Prostate gland (tissue), 2 donors: Measurements from ENCODE around the gene SYNM. TPM values are rescaled to one million over a fixed set of nuclear protein-coding genes. Genes with fewer than 3 reads are reported as not detected.
"Not testable (repeated sequence)": the region's sequence is repeated elsewhere in the genome, so short reads cannot be mapped to it uniquely, and the experiment has no call there.

ENCODE experiments used
- DNase-seq: peaks from one replicate; pipeline ENCODE4 v3.0.0-alpha.2; 2019; ENCODE audit warnings: low spot score
- H3K27ac ChIP-seq, 2 donors: fragments of 200-600 bp; sonication (generic); 2 replicates each; pipeline ENCODE4 v1.5.1; 2017 to 2019
- H3K27me3 ChIP-seq: fragments of 200-600 bp; sonication (generic); replicated peaks from 2 replicates; pipeline ENCODE4 v1.5.1; 2019; ENCODE audit not compliant: insufficient read depth
- H3K36me3 ChIP-seq, 2 donors: fragments of 200-600 bp; sonication (generic); 1 replicate in 1 of 2; 2 replicates in 1 of 2; pipeline versions ENCODE4 v1.5.1 to v1.8.1; 2017 to 2019
- H3K4me1 ChIP-seq: fragments of 200-600 bp; sonication (generic); replicated peaks from 2 replicates; pipeline ENCODE4 v1.5.1; 2019
- H3K4me3 ChIP-seq, 2 donors: fragments of 200-600 bp; sonication (generic); 2 replicates each; pipeline ENCODE4 v1.5.1; 2017 to 2019
- H3K9me3 ChIP-seq: fragments of 200-600 bp; sonication (generic); 2 replicates; pipeline ENCODE4 v1.5.1; 2017
- POLR2A ChIP-seq: fragments of 450-650 bp; IDR thresholded peaks from one replicate; pipeline ENCODE4 v1.6.1; 2016; ENCODE audit warnings: antibody characterized with exemption, mild to moderate bottlenecking
- POLR2AphosphoS5 ChIP-seq: sonication (generic); formaldehyde crosslinking; IDR thresholded peaks from one replicate; pipeline ENCODE4 v1.6.1; 2017; ENCODE audit warnings: antibody characterized with exemption
- WGBS: methylation state at CpG from one replicate; pipeline ENCODE4 v1.1.5; 2018; 5-methylcytosine and 5-hydroxymethylcytosine counted together
- intact Hi-C: fragments of 100-400 bp; cut with DNase I; formaldehyde crosslinking; loops from one replicate; pipeline ENCODE4 v1.14.2; 2022
- total RNA-seq, 2 donors: library from RNA; depleted of rRNA; stranded (reverse); fragments of >200 nt; gene quantifications; one replicate each; pipeline ENCODE4 v1.1.0, GENCODE V29; 2016
- TF ChIP-seq, protein P1 (sequence below), 4 experiments: fragments of 200-600 bp in 2 of 4; fragments of 450-650 bp in 2 of 4; sonication (generic) in 2 of 4; IDR thresholded peaks; 1 replicate in 3 of 4; 2 replicates in 1 of 4; pipeline ENCODE4 v1.5.1; 2016 to 2019; ENCODE audit warnings: antibody characterized with exemption in 4 of 4, mild to moderate bottlenecking in 2 of 4, moderate library complexity in 2 of 4

Gene SYNM
- total RNA-seq, 2 donors from 2014 or later = 181 to 185 TPM

GRCh38 chr15:99070208-99070607 is 34.7 kb upstream of the SYNM start:
- Histone ChIP-seq H3K9me3 (no peaks in the 10 kb centered on the region), H3K36me3 (no peaks in the 10 kb centered on the region), H3K27me3 (no peaks in the 10 kb centered on the region), H3K4me1 (no peaks in the 10 kb centered on the region), H3K4me3 (no peak overlapping the region), H3K27ac (no peak overlapping the region)
- WGBS = 75% methylated on average over 5 of the region's 5 CpGs
- DNase-seq = no peak
- no peak for TF ChIP-seq POLR2A
- intact Hi-C loops = loop anchor here (10.0 kb wide), 1 partner anchor 625 kb away; no protein-coding TSS in a partner anchor

DNA sequence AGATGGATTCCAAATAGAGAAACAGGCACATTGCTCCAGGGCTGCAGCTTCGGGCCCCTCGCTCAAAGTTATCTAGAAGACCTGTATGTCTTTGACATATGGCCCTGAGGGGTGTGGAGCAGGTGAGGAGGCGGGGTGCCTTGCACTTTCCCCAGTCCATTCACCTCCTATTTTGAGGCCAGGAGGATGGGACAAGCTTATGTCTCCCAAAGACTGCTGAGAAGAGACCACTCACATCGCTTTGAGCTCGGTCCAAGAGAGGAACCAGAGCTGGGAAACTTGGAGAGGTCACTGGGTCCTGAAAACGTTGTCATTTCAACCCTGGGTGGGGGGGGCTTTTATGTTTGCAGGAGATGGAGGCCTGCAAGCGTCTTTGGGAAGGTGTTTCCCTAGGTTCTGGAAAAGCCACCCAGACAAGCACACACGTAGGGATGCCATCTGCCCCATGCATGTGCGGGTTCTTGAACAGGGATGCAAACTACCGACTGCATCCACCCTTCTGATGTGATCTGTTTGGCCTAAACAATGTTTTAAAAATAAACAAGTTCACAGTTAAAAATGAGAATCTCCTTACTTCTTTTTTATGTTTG is 33.7 kb upstream of the SYNM start:
- intact Hi-C loops = loop anchor here (10.0 kb wide), 1 partner anchor 626 kb away; no protein-coding TSS in a partner anchor
- no peak for DNase-seq
- H3K9me3 ChIP-seq = no peaks in the 10 kb centered on the region
- H3K4me3 ChIP-seq = no peak overlapping the region
- no peaks in the 10 kb centered on the region for H3K4me1 ChIP-seq
- no peak overlapping the region for H3K27ac ChIP-seq
- TF ChIP-seq POLR2AphosphoS5 = no peak
- TF ChIP-seq POLR2A = no peak
- TF ChIP-seq, protein P1, sequence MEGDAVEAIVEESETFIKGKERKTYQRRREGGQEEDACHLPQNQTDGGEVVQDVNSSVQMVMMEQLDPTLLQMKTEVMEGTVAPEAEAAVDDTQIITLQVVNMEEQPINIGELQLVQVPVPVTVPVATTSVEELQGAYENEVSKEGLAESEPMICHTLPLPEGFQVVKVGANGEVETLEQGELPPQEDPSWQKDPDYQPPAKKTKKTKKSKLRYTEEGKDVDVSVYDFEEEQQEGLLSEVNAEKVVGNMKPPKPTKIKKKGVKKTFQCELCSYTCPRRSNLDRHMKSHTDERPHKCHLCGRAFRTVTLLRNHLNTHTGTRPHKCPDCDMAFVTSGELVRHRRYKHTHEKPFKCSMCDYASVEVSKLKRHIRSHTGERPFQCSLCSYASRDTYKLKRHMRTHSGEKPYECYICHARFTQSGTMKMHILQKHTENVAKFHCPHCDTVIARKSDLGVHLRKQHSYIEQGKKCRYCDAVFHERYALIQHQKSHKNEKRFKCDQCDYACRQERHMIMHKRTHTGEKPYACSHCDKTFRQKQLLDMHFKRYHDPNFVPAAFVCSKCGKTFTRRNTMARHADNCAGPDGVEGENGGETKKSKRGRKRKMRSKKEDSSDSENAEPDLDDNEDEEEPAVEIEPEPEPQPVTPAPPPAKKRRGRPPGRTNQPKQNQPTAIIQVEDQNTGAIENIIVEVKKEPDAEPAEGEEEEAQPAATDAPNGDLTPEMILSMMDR (IDR thresholded peaks at IDR 0.05) = no peak
- H3K36me3 ChIP-seq = no peaks in the 10 kb centered on the region
- H3K27me3 ChIP-seq = no peaks in the 10 kb centered on the region
- 78% methylated on average over 10 of the region's 10 CpGs for whole genome bisulfite sequencing

GRCh38 chr15:99073008-99073717 is 31.7 kb upstream of the SYNM start:
- Histone ChIP-seq H3K27me3 (no peaks in the 10 kb centered on the region), H3K4me1 (no peaks in the 10 kb centered on the region), H3K9me3 (no peaks in the 10 kb centered on the region), H3K36me3 (no peaks in the 10 kb centered on the region), H3K27ac (no peak overlapping the region), H3K4me3 (no peak overlapping the region)
- WGBS = 66% methylated on average over 4 of the region's 4 CpGs
- TF ChIP-seq POLR2AphosphoS5 (no peak), POLR2A (no peak)
- TF ChIP-seq, protein P1 (IDR thresholded peaks at IDR 0.05) = no peak
- intact Hi-C loops = loop anchor here (10.0 kb wide), 1 partner anchor 628 kb away; no protein-coding TSS in a partner anchor
- no peak for DNase-seq

DNA sequence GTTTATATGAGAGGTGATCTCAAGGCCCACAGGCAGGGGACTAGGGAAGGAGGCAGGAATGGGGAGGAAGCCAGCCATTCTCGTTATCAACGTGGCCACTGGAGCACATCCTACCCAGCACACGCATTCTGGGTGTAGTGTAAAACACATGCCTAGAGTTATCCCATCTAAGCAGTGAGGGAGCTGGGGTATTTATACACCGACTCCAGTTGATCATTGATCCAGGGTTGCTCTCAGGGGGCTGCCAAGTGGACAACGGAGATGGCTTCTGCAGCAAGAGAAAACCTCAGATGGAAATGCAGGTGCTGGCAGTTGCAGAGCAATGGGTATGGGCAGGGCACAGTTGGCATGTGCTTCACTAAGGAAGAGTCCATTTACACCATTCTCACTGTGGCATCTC is 30.4 kb upstream of the SYNM start:
- no peak overlapping the region for H3K4me3 ChIP-seq
- no peaks in the 10 kb centered on the region for H3K36me3 ChIP-seq
- intact Hi-C loops = loop anchor here (10.0 kb wide), 1 partner anchor 630 kb away; no protein-coding TSS in a partner anchor
- no peak overlapping the region for H3K27ac ChIP-seq
- H3K27me3 ChIP-seq = no peaks in the 10 kb centered on the region
- TF ChIP-seq POLR2A (no peak), POLR2AphosphoS5 (no peak)
- TF ChIP-seq, protein P1 (IDR thresholded peaks at IDR 0.05) = no peak
- H3K4me1 ChIP-seq = no peaks in the 10 kb centered on the region
- WGBS = 94% methylated on average over 5 of the region's 5 CpGs
- DNase-seq = no peak
- no peaks in the 10 kb centered on the region for H3K9me3 ChIP-seq

GRCh38 chr15:99075059-99075652 is 29.7 kb upstream of the SYNM start:
- not testable (repeated sequence) for H3K27me3 ChIP-seq, H3K4me3 ChIP-seq, H3K27ac ChIP-seq, H3K36me3 ChIP-seq, H3K4me1 ChIP-seq, DNase-seq, H3K9me3 ChIP-seq
- intact Hi-C loops = loop anchor here (5.0 to 10.0 kb wide), 4 partner anchors 298 to 630 kb away; no protein-coding TSS in a partner anchor
